HL-60 (cell line): ENCODE data around the gene ANGPTL5.

Source experiments
- CTCF ChIP-seq: IDR thresholded peaks from one replicate; pipeline ENCODE4 v1.5.1; 2011; ENCODE audit warnings: low read length, control low read depth, inconsistent platforms; ENCODE audit not compliant: insufficient read depth
- POLR2AphosphoS5 ChIP-seq: IDR thresholded peaks from 2 replicates; pipeline ENCODE4 v1.6.1; 2012; ENCODE audit warnings: low read depth
- REST ChIP-seq: IDR thresholded peaks from 2 replicates; pipeline ENCODE4 v1.6.1; 2012; ENCODE audit warnings: low read depth; ENCODE audit not compliant: insufficient replicate concordance
- SPI1 ChIP-seq: IDR thresholded peaks from 2 replicates; pipeline ENCODE4 v1.6.1; 2012; ENCODE audit warnings: low read depth, mild to moderate bottlenecking, borderline replicate concordance

- TF ChIP-seq CTCF = no peak
- TF ChIP-seq POLR2AphosphoS5 = no peak
- no peak for TF ChIP-seq SPI1
- no peak for TF ChIP-seq REST
Observed at GRCh38 chr11:101863361-101863760, 53.0 kb downstream of the ANGPTL5 start.
